ENCODE measurements around the gene DAND5. TPM values are rescaled to one million over a fixed set of nuclear protein-coding genes. Genes with fewer than 3 reads are reported as not detected.
"Not testable (repeated sequence)": the region's sequence is repeated elsewhere in the genome, so short reads cannot be mapped to it uniquely, and the experiment has no call there.

The DAND5 gene
- total RNA-seq, 2 experiments from 2014 or later: not detected

DNA sequence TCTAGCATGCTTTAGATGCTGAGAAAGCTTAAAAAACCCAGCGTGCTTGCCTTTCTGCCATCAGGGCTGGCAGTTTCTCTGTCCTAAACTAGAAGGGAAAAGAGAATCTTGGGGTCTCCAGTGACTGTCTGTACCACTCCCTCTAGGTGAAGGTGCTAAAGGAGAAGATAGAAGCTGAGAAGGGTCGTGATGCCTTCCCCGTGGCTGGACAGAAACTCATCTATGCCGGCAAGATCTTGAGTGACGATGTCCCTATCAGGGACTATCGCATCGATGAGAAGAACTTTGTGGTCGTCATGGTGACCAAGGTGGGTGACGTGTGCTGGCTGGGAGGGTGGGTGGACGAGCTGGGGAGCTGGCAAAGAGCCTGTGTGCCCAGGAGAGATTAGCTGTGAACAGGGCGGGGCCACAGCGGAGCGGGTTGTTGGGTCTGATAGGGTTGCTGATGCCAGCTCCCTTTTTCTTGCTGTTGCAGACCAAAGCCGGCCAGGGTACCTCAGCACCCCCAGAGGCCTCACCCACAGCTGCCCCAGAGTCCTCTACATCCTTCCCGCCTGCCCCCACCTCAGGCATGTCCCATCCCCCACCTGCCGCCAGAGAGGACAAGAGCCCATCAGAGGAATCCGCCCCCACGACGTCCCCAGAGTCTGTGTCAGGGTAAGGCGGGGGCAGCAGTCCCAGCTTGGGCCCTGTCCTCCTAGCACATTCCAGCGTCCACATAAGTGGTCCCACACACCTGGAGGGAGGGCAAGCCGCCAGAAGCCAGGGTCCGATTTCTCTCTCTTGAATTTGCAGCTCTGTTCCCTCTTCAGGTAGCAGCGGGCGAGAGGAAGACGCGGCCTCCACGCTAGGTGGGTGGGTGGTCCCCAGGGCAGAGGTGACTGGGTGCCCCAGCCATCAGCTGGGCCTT is 21.4 kb upstream of the DAND5 start:
- Mint-ChIP-seq H3K27me3 (ENCODE audit: low read depth) (no peaks in the 10 kb centered on the region), H3K9me3 (no peaks in the 10 kb centered on the region), H3K36me3 (ENCODE audit: low read depth) (peaks cover 71% of the 10 kb centered on the region), H3K4me1 (ENCODE audit: low read depth) (peaks cover 48% of the 10 kb centered on the region), H3K27ac (no peak overlapping the region), H3K4me3 (no peak overlapping the region)
- intact Hi-C loops (cut with micrococcal nuclease): no loop called here
- DNase-seq: no peak
- CTCF ChIA-PET: interaction anchor here (1.0 to 2.8 kb wide), 3 partner anchors 15 to 146 kb away, joined by 3 to 17 read pairs (median 3); no protein-coding TSS in a partner anchor

DNA sequence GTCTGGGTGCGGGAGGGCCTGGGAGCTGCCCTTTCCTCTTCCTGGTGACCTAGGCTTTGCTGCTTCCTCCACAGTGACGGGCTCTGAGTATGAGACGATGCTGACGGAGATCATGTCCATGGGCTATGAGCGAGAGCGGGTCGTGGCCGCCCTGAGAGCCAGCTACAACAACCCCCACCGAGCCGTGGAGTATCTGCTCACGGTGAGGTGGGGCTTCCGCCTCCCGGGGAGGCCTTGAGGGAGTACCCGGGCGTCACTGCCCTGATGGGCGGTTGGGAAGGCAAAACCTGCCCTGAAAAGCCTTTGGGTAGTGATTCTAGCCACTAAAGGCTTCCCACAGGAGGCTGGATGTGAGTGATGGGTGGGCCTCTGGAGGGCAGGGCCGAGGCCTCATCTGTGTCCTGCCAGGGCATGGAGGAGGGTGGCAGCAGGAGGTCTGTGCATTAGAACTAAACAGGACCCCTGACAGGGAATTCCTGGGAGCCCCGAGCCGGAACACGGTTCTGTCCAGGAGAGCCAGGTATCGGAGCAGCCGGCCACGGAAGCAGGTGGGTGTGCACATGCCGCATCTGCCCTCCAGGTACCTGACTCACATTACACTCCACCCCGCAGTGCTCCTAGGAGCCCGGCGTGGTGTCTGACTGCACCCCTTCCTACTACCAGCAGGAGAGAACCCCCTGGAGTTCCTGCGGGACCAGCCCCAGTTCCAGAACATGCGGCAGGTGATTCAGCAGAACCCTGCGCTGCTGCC is 20.6 kb upstream of the DAND5 start:
- no peaks in the 10 kb centered on the region for H3K9me3 Mint-ChIP-seq
- peaks cover 50% of the 10 kb centered on the region for H3K4me1 Mint-ChIP-seq (ENCODE audit: low read depth)
- H3K27ac Mint-ChIP-seq: no peak overlapping the region
- intact Hi-C loops (cut with micrococcal nuclease): no loop called here
- H3K36me3 Mint-ChIP-seq (ENCODE audit: low read depth): peaks cover 69% of the 10 kb centered on the region
- DNase-seq: no peak
- no peak overlapping the region for H3K4me3 Mint-ChIP-seq
- no peaks in the 10 kb centered on the region for H3K27me3 Mint-ChIP-seq (ENCODE audit: low read depth)
- CTCF ChIA-PET: interaction anchor here (1.2 to 2.8 kb wide), 2 partner anchors 17 to 145 kb away, joined by 3 to 17 read pairs; no protein-coding TSS in a partner anchor

DNA sequence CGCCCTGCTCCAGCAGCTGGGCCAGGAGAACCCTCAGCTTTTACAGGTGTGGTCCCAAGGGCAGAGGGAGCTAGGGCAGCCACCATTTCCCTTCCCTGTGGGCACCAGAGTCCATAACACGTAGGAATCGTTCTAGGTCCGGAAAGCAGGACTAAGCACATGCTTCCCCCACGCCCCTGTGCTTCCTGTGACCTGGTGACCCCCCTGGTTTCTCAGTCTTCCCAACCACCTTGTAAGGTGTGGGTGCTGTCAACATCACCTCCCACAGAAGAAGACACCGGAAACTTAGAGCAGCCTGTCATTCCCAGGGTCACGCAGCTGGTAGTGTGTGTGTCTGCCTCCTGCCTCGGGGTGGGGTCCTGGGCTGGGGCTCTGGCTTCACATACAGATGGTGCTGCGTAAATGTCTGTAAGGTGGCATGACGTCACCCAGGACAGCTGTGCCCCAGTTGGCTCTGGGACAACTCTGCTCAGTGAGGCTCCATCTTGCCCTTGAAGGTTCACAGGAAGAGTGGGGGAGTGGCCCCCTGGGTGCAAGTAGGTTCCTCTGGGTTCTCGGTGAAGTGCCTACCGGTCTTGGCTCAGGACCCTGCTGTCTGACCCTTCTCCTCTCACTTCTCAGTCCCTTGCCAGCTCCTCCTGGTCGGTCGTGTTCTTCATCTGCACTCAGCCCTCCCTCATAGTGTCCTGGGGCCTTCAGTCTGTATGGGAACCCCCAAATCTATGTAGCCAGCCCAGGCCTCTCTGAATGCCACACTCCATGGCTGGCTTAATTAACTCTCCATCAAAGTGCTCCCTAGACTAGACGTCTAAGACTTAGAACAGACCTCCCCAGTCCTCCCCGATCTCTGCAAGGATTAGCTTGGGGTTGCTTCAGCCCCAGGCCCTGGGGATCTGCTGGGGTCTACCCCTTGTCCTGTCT is 19.8 kb upstream of the DAND5 start:
- intact Hi-C loops (cut with micrococcal nuclease): no loop called here
- H3K27ac Mint-ChIP-seq: peak overlapping the region; percentile 59

GRCh38 chr19:12952050-12952449 is 17.3 kb upstream of the DAND5 start:
- DNase-seq; H3K27me3 Mint-ChIP-seq (ENCODE audit: low read depth); intact Hi-C loops (cut with micrococcal nuclease); H3K4me3 Mint-ChIP-seq; H3K9me3 Mint-ChIP-seq: not testable (repeated sequence)
- peaks cover 55% of the 10 kb centered on the region for H3K4me1 Mint-ChIP-seq (ENCODE audit: low read depth)
- CTCF ChIA-PET: interaction anchor here (0.6 to 6.2 kb wide), 2 partner anchors 13 to 61 kb away, joined by 3 to 36 read pairs; no protein-coding TSS in a partner anchor
- H3K36me3 Mint-ChIP-seq (ENCODE audit: low read depth): peaks cover 47% of the 10 kb centered on the region
- peak overlapping the region; percentile 48 for H3K27ac Mint-ChIP-seq

More for the DNA sequence above, 19.8 kb upstream of the DAND5 start:
- no peak for DNase-seq
- H3K36me3 Mint-ChIP-seq (ENCODE audit: low read depth): peaks cover 64% of the 10 kb centered on the region
- no peak overlapping the region for H3K4me3 Mint-ChIP-seq
- CTCF ChIA-PET: interaction anchor here (1.4 kb wide), 1 partner anchor 16 kb away, joined by 8 read pairs; no protein-coding TSS in a partner anchor
- H3K4me1 Mint-ChIP-seq (ENCODE audit: low read depth): peaks cover 52% of the 10 kb centered on the region
- no peaks in the 10 kb centered on the region for H3K9me3 Mint-ChIP-seq
- H3K27me3 Mint-ChIP-seq (ENCODE audit: low read depth): no peaks in the 10 kb centered on the region

DNA sequence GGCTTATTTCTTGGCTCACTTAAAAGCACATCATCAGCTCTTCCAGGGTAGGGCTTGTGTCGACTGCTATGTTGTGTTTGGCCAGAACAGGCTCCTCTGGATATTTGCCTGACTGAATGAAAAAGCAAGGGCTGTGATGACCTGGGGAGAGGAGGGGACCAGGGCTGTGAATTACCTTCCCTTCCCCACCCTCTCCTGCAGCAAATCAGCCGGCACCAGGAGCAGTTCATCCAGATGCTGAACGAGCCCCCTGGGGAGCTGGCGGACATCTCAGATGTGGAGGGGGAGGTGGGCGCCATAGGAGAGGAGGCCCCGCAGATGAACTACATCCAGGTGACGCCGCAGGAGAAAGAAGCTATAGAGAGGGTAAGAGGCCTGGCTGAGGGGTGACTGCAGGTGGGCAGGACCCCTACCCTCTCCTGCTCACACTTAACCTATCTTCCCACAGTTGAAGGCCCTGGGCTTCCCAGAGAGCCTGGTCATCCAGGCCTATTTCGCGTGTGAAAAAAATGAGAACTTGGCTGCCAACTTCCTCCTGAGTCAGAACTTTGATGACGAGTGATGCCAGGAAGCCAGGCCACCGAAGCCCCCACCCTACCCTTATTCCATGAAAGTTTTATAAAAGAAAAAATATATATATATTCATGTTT is 16.8 kb upstream of the DAND5 start:
- Mint-ChIP-seq H3K4me3 (no peak overlapping the region), H3K27ac (peak overlapping the region; percentile 76), H3K27me3 (ENCODE audit: low read depth) (no peaks in the 10 kb centered on the region), H3K9me3 (no peaks in the 10 kb centered on the region), H3K4me1 (ENCODE audit: low read depth) (peaks cover 53% of the 10 kb centered on the region), H3K36me3 (ENCODE audit: low read depth) (peaks cover 45% of the 10 kb centered on the region)
- no peak for DNase-seq
- intact Hi-C loops (cut with micrococcal nuclease): no loop called here
- CTCF ChIA-PET: interaction anchor here (0.6 to 6.2 kb wide), 2 partner anchors 13 to 61 kb away, joined by 3 to 36 read pairs; no protein-coding TSS in a partner anchor

DNA sequence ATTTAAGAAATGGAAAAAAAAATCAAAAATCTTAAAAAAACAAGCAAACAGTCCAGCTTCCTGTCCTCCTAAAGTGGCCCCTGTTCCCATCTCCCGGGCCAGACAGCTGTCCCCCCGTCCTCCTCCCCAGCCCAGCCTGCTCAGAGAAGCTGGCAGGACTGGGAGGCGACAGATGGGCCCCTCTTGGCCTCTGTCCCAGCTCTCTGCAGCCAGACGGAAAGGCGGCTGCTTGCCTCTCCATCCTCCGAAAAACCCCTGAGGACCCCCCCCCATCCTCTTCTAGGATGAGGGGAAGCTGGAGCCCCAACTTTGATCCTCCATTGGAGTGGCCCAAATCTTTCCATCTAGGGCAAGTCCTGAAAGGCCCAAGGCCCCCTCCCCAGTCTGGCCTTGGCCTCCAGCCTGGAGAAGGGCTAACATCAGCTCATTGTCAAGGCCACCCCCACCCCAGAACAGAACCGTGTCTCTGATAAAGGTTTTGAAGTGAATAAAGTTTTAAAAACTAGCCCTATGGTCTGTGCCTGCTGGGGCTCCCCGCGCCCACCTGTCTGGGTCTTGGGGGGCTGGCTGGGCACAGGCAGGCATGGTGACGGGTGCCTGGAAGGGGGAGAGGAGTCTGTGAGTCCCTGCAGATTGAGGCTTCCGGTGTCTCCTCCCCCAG is 16.1 kb upstream of the DAND5 start:
- peak overlapping the region; percentile 76 for H3K27ac Mint-ChIP-seq
- CTCF ChIA-PET: interaction anchor here (6.2 kb wide), 1 partner anchor 12 kb away, joined by 36 read pairs; no protein-coding TSS in a partner anchor
- H3K36me3 Mint-ChIP-seq (ENCODE audit: low read depth): peaks cover 39% of the 10 kb centered on the region
- DNase-seq: no peak
- no peaks in the 10 kb centered on the region for H3K9me3 Mint-ChIP-seq
- no peak overlapping the region for H3K4me3 Mint-ChIP-seq
- intact Hi-C loops (cut with micrococcal nuclease): no loop called here
- H3K27me3 Mint-ChIP-seq (ENCODE audit: low read depth): no peaks in the 10 kb centered on the region
- H3K4me1 Mint-ChIP-seq (ENCODE audit: low read depth): peaks cover 48% of the 10 kb centered on the region

GRCh38 chr19:12953799-12954611 is 15.4 kb upstream of the DAND5 start:
- no peak for DNase-seq
- intact Hi-C loops (cut with micrococcal nuclease): loop anchor here (1.0 kb wide), 1 partner anchor 9 kb away; the partner anchor contains the start of gene RAD23A
- H3K36me3 Mint-ChIP-seq (ENCODE audit: low read depth): peaks cover 36% of the 10 kb centered on the region
- peaks cover 45% of the 10 kb centered on the region for H3K4me1 Mint-ChIP-seq (ENCODE audit: low read depth)
- no peak overlapping the region for H3K4me3 Mint-ChIP-seq
- no peaks in the 10 kb centered on the region for H3K27me3 Mint-ChIP-seq (ENCODE audit: low read depth)
- H3K27ac Mint-ChIP-seq: peak overlapping the region; percentile 76
- H3K9me3 Mint-ChIP-seq: no peaks in the 10 kb centered on the region
- CTCF ChIA-PET: interaction anchor here (0.5 to 6.2 kb wide), 4 partner anchors 11 to 236 kb away, joined by 3 to 36 read pairs (median 3); no protein-coding TSS in a partner anchor

- peak; percentile 47 for DNase-seq
- CTCF ChIA-PET: interaction anchor here (0.5 to 6.2 kb wide), 4 partner anchors 11 to 237 kb away, joined by 3 to 36 read pairs (median 3); no protein-coding TSS in a partner anchor
- intact Hi-C loops (cut with micrococcal nuclease): loop anchor here (1.0 kb wide), 1 partner anchor 9 kb away; the partner anchor contains the start of gene RAD23A
Measured at GRCh38 chr19:12954612-12954962, 14.8 kb upstream of the DAND5 start.

GRCh38 chr19:12955575-12955974 is 13.8 kb upstream of the DAND5 start:
- peaks cover 29% of the 10 kb centered on the region for H3K36me3 Mint-ChIP-seq (ENCODE audit: low read depth)
- CTCF ChIA-PET: interaction anchor here (0.9 to 6.2 kb wide), 3 partner anchors 10 to 106 kb away, joined by 3 to 36 read pairs (median 4); no protein-coding TSS in a partner anchor
- H3K27me3 Mint-ChIP-seq (ENCODE audit: low read depth); DNase-seq; intact Hi-C loops (cut with micrococcal nuclease); H3K9me3 Mint-ChIP-seq: not testable (repeated sequence)
- peaks cover 46% of the 10 kb centered on the region for H3K4me1 Mint-ChIP-seq (ENCODE audit: low read depth)
- H3K4me3 Mint-ChIP-seq: peak overlapping the region; percentile 86
- peak overlapping the region; percentile 76 for H3K27ac Mint-ChIP-seq

More at GRCh38 chr19:12954612-12954962, 14.8 kb upstream of the DAND5 start:
- H3K9me3 Mint-ChIP-seq: no peaks in the 10 kb centered on the region
- no peaks in the 10 kb centered on the region for H3K27me3 Mint-ChIP-seq (ENCODE audit: low read depth)
- H3K4me3 Mint-ChIP-seq: no peak overlapping the region
- H3K27ac Mint-ChIP-seq: peak overlapping the region; percentile 76
- peaks cover 45% of the 10 kb centered on the region for H3K4me1 Mint-ChIP-seq (ENCODE audit: low read depth)
- peaks cover 36% of the 10 kb centered on the region for H3K36me3 Mint-ChIP-seq (ENCODE audit: low read depth)

DNA sequence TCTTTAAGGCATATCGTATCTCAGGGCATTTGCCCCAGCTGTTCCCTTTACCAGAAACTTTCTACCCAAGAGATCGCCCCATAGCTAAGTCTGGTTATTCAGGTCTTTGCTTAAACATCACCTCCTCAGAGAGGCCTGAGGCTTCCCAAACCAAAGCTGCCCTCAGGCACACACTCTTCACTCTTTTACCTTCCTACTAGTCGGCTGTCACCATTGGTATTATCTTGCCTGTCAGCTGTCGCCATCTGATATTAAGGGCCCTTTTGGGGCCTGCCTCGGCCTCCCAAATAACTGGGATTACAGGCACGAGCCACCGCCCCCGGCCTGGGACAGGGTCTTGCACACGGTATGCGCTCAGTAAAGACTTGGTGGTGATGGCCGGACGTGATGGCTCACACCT is 13.4 kb upstream of the DAND5 start:
- CTCF ChIA-PET: interaction anchor here (0.5 to 6.2 kb wide), 3 partner anchors 9 to 105 kb away, joined by 3 to 36 read pairs (median 3); no protein-coding TSS in a partner anchor
- DNase-seq: no peak
- Mint-ChIP-seq H3K4me1 (ENCODE audit: low read depth) (peaks cover 46% of the 10 kb centered on the region), H3K27me3 (ENCODE audit: low read depth) (no peaks in the 10 kb centered on the region), H3K9me3 (no peaks in the 10 kb centered on the region), H3K36me3 (ENCODE audit: low read depth) (peaks cover 27% of the 10 kb centered on the region), H3K27ac (peak overlapping the region; percentile 76), H3K4me3 (peak overlapping the region; percentile 86)
- intact Hi-C loops (cut with micrococcal nuclease): loop anchor here (2.0 kb wide), 1 partner anchor 17 kb away; the partner anchor contains the start of gene CALR
